ENCODE data around the gene CPNE2. TPM values are rescaled to one million over a fixed set of nuclear protein-coding genes. Genes with fewer than 3 reads are reported as not detected.

CPNE2 gene
- total RNA-seq, 1 experiment from 2014 or later = 14.5 TPM

DNA sequence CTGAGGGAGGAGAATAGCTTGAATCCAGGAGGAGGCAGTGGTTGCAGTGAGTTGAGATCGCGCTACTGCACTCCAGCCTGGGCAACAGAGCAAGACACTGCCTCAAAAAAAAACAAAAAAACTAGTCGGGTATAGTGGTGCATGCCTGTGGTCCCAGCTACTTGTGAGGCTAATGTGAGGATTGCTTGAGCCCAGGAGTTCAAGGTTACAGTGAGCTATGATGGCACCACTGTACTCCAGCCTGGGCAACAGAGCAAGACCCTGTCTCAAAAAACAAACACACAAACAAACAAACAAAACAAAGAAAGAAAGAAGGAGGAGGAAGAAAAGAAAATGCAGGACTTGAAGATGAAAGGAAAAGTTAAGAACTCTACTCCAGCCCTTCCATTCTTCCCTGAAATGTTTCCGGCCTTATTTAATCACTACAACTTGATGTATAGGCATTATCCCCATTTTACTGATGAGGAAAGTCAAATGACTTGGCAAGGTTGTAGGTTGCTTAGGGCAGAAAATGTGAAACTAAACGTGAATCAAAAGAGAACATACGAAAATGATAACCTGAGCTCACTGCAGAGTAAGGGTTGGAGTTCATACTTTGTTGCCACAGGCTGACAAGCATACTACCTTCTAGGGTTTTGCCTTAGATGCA lies 63.4 kb downstream of the CPNE2 start:
- CTCF ChIA-PET = no interaction called here
- no peak overlapping the region for H3K4me3 Mint-ChIP-seq (ENCODE audit: low read depth, unreplicated experiment)
- BruUV-seq (replicated peaks) = no TSS peak
- intact Hi-C loops (cut with micrococcal nuclease; ENCODE audit: unreplicated experiment) = no loop called here
- no peaks in the 10 kb centered on the region for H3K9me3 Mint-ChIP-seq (ENCODE audit: low read depth, unreplicated experiment)
- DNase-seq = no peak
- H3K27me3 Mint-ChIP-seq (ENCODE audit: unreplicated experiment) = no peaks in the 10 kb centered on the region
- no peaks in the 10 kb centered on the region for H3K4me1 Mint-ChIP-seq (ENCODE audit: low read depth, unreplicated experiment)
- H3K27ac Mint-ChIP-seq (ENCODE audit: unreplicated experiment) = no peak overlapping the region
- TF ChIP-seq CTCF (IDR thresholded peaks at IDR 0.05; ENCODE audit: unreplicated experiment) = no peak
- peaks cover 34% of the 10 kb centered on the region for H3K36me3 Mint-ChIP-seq (ENCODE audit: insufficient read depth, unreplicated experiment)

GRCh38 chr16:57156351-57156703 lies 63.9 kb downstream of the CPNE2 start:
- H3K4me3 Mint-ChIP-seq (ENCODE audit: low read depth, unreplicated experiment) = no peak overlapping the region

GRCh38 chr16:57157533-57157932 lies 65.2 kb downstream of the CPNE2 start:
- H3K9me3 Mint-ChIP-seq (ENCODE audit: low read depth, unreplicated experiment) = no peaks in the 10 kb centered on the region
- intact Hi-C loops (cut with micrococcal nuclease; ENCODE audit: unreplicated experiment) = no loop called here
- H3K36me3 Mint-ChIP-seq (ENCODE audit: insufficient read depth, unreplicated experiment) = peaks cover 51% of the 10 kb centered on the region
- H3K4me3 Mint-ChIP-seq (ENCODE audit: low read depth, unreplicated experiment) = no peak overlapping the region
- no peaks in the 10 kb centered on the region for H3K4me1 Mint-ChIP-seq (ENCODE audit: low read depth, unreplicated experiment)
- no peak overlapping the region for H3K27ac Mint-ChIP-seq (ENCODE audit: unreplicated experiment)
- no peak for TF ChIP-seq CTCF (IDR thresholded peaks at IDR 0.05; ENCODE audit: unreplicated experiment)
- BruUV-seq (replicated peaks) = no TSS peak
- no peak for DNase-seq
- CTCF ChIA-PET = no interaction called here
- no peaks in the 10 kb centered on the region for H3K27me3 Mint-ChIP-seq (ENCODE audit: unreplicated experiment)

More at GRCh38 chr16:57156351-57156703, 63.9 kb downstream of the CPNE2 start:
- BruUV-seq (replicated peaks) = no TSS peak
- no peaks in the 10 kb centered on the region for H3K4me1 Mint-ChIP-seq (ENCODE audit: low read depth, unreplicated experiment)
- no peak for DNase-seq
- no peaks in the 10 kb centered on the region for H3K9me3 Mint-ChIP-seq (ENCODE audit: low read depth, unreplicated experiment)
- intact Hi-C loops (cut with micrococcal nuclease; ENCODE audit: unreplicated experiment) = no loop called here
- H3K36me3 Mint-ChIP-seq (ENCODE audit: insufficient read depth, unreplicated experiment) = peaks cover 39% of the 10 kb centered on the region
- CTCF ChIA-PET = no interaction called here
- H3K27ac Mint-ChIP-seq (ENCODE audit: unreplicated experiment) = no peak overlapping the region
- H3K27me3 Mint-ChIP-seq (ENCODE audit: unreplicated experiment) = no peaks in the 10 kb centered on the region
- TF ChIP-seq CTCF (IDR thresholded peaks at IDR 0.05; ENCODE audit: unreplicated experiment) = no peak

- Mint-ChIP-seq H3K4me1 (ENCODE audit: low read depth, unreplicated experiment) (no peaks in the 10 kb centered on the region), H3K36me3 (ENCODE audit: insufficient read depth, unreplicated experiment) (peaks cover 52% of the 10 kb centered on the region), H3K4me3 (ENCODE audit: low read depth, unreplicated experiment) (no peak overlapping the region), H3K27me3 (ENCODE audit: unreplicated experiment) (no peaks in the 10 kb centered on the region), H3K27ac (ENCODE audit: unreplicated experiment) (no peak overlapping the region), H3K9me3 (ENCODE audit: low read depth, unreplicated experiment) (no peaks in the 10 kb centered on the region)
- no TSS peak for BruUV-seq (replicated peaks)
- DNase-seq = no peak
- CTCF ChIA-PET = interaction anchor here (0.7 kb wide), 1 partner anchor 26 kb away, joined by 3 read pairs; the partner anchor contains the start of genes PSME3IP1 and RSPRY1
- intact Hi-C loops (cut with micrococcal nuclease; ENCODE audit: unreplicated experiment) = no loop called here
- TF ChIP-seq CTCF (IDR thresholded peaks at IDR 0.05; ENCODE audit: unreplicated experiment) = no peak
Observed at GRCh38 chr16:57159447-57159846, 67.1 kb downstream of the CPNE2 start.
